Ishikawa (cell line): ENCODE measurements around the gene CD36.

Experiments
- CEBPB ChIP-seq: IDR thresholded peaks from 2 replicates; pipeline ENCODE4 v1.6.1; 2012
- CREB1 ChIP-seq: IDR thresholded peaks from 2 replicates; pipeline ENCODE4 v1.6.1; 2012; ENCODE audit warnings: low read depth
- EGR1 ChIP-seq: IDR thresholded peaks from 2 replicates; pipeline ENCODE4 v1.6.1; 2012
- EP300 ChIP-seq: IDR thresholded peaks from 2 replicates; pipeline ENCODE4 v1.6.1; 2012; ENCODE audit warnings: borderline replicate concordance
- FOXM1 ChIP-seq: IDR thresholded peaks from 2 replicates; pipeline ENCODE4 v1.6.1; 2012; ENCODE audit warnings: low read depth, borderline replicate concordance
- NFIC ChIP-seq: IDR thresholded peaks from 2 replicates; pipeline ENCODE4 v1.6.1; 2012
- RAD21 ChIP-seq: IDR thresholded peaks from 2 replicates; pipeline ENCODE4 v1.6.1; 2012; ENCODE audit warnings: low read depth
- TAF1 ChIP-seq: IDR thresholded peaks from 2 replicates; pipeline ENCODE4 v1.6.1; 2012; ENCODE audit warnings: low read depth, mild to moderate bottlenecking
- TCF12 ChIP-seq: IDR thresholded peaks from 2 replicates; pipeline ENCODE4 v1.6.1; 2012; ENCODE audit warnings: low read depth
- TEAD4 ChIP-seq: IDR thresholded peaks from 2 replicates; pipeline ENCODE4 v1.6.1; 2012
- YY1 ChIP-seq: IDR thresholded peaks from 2 replicates; pipeline ENCODE4 v1.6.1; 2012; ENCODE audit warnings: low read depth
- ZBTB7A ChIP-seq: IDR thresholded peaks from 2 replicates; pipeline ENCODE4 v1.6.1; 2012; ENCODE audit warnings: low read depth
- TF ChIP-seq, protein P1 (sequence below): IDR thresholded peaks from 2 replicates; pipeline ENCODE4 v1.6.1; 2012
- TF ChIP-seq, protein P2 (sequence below): IDR thresholded peaks from 2 replicates; pipeline ENCODE4 v1.6.1; 2012
- TF ChIP-seq, protein P3 (sequence below): IDR thresholded peaks from 2 replicates; pipeline ENCODE4 v1.6.1; 2012; ENCODE audit warnings: low read depth, mild to moderate bottlenecking

CD36 gene

DNA sequence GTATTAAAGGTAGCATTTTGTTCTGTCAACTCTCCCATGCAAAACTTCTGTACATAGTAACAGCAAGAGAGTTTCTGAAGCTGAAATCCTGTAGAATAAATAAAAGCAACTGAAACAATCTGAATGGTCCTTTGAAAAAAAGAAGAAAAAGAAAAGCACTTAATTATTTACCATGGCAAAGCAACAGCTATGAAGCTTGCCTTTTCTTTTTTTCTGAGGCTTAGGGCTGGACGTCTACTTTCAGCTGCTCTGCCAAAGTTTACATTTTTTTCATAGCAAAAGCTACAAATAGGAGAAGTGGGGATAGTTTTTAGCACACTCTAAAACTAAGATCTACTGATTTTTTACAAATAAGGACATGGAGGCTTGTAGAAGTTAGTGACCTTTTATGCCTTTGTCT is 31.3 kb upstream of the CD36 start:
- no peak for TF ChIP-seq NFIC

DNA sequence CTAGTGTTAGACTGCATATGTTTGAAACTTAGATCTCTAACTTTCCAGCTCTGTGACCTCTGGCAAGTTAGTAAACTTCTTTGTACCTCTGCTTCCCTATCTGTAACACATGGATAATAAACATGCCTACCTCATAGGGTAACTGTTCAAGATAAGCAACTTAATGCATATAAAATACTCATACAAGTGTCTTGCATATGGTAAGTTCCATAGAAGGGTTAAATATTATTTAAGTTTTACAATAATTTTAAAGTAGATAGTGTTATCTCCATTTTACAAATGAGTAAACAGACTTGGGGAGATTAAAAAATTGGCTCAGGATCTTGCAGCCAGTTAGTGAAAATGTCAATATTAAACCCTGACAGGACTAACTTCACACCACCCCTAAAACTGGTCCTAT is 30.1 kb upstream of the CD36 start:
- TF ChIP-seq FOXM1 = no peak
- TF ChIP-seq, protein P1, sequence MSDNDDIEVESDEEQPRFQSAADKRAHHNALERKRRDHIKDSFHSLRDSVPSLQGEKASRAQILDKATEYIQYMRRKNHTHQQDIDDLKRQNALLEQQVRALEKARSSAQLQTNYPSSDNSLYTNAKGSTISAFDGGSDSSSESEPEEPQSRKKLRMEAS = no peak
- no peak for TF ChIP-seq EP300
- TF ChIP-seq TCF12 = no peak
- TF ChIP-seq CREB1 = no peak
- TF ChIP-seq EGR1 = no peak
- TF ChIP-seq RAD21 = no peak
- TF ChIP-seq NFIC = no peak
- no peak for TF ChIP-seq TEAD4
- TF ChIP-seq, protein P2, sequence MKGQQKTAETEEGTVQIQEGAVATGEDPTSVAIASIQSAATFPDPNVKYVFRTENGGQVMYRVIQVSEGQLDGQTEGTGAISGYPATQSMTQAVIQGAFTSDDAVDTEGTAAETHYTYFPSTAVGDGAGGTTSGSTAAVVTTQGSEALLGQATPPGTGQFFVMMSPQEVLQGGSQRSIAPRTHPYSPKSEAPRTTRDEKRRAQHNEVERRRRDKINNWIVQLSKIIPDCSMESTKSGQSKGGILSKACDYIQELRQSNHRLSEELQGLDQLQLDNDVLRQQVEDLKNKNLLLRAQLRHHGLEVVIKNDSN = no peak
- TF ChIP-seq, protein P3, sequence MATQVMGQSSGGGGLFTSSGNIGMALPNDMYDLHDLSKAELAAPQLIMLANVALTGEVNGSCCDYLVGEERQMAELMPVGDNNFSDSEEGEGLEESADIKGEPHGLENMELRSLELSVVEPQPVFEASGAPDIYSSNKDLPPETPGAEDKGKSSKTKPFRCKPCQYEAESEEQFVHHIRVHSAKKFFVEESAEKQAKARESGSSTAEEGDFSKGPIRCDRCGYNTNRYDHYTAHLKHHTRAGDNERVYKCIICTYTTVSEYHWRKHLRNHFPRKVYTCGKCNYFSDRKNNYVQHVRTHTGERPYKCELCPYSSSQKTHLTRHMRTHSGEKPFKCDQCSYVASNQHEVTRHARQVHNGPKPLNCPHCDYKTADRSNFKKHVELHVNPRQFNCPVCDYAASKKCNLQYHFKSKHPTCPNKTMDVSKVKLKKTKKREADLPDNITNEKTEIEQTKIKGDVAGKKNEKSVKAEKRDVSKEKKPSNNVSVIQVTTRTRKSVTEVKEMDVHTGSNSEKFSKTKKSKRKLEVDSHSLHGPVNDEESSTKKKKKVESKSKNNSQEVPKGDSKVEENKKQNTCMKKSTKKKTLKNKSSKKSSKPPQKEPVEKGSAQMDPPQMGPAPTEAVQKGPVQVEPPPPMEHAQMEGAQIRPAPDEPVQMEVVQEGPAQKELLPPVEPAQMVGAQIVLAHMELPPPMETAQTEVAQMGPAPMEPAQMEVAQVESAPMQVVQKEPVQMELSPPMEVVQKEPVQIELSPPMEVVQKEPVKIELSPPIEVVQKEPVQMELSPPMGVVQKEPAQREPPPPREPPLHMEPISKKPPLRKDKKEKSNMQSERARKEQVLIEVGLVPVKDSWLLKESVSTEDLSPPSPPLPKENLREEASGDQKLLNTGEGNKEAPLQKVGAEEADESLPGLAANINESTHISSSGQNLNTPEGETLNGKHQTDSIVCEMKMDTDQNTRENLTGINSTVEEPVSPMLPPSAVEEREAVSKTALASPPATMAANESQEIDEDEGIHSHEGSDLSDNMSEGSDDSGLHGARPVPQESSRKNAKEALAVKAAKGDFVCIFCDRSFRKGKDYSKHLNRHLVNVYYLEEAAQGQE = no peak
- no peak for TF ChIP-seq ZBTB7A
- TF ChIP-seq TAF1 = no peak
- TF ChIP-seq YY1 = no peak
- TF ChIP-seq CEBPB = no peak

DNA sequence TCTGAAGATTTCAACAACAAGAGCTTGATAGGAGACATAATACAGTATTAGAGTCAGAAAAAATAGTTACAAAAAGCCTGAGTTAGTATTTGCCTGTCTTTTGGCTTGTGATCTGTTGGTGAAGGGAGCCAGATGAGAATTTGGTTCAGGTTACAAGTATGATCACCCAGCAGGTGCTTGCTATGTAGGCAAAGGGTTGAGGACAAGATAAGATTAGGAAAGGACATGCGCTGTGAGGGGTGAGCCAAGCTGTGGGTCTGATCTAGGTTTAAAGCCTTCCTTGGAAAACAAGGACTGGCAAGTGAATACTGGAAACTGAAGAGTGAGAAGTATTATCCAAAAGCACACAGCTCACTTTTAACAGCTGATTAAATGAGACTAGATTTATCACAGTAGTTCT is 28.7 kb upstream of the CD36 start:
- TF ChIP-seq NFIC (no peak), EGR1 (no peak)
- TF ChIP-seq, protein P1 = no peak

DNA sequence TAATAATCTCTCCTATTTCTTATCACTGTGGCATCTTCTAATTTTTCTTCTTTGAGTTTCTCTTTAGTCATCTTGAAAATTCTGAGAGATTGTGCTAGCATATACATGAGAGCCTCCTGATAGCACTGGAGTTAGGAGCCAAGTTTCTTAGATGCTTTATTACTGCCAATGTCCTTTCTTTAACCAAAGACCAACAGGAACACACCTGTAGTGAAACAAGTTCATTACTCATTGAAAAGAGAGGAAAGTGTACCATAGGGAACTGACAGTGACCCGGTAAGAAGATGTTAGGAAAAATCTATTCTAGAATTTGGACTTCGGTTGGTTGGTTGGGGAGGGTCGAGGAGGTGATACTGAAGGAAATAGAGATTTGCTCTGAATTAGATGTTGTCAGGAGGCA is 27.1 kb upstream of the CD36 start:
- TF ChIP-seq ZBTB7A (no peak), YY1 (no peak), RAD21 (no peak), TEAD4 (no peak), EGR1 (no peak), TAF1 (no peak), NFIC (no peak), FOXM1 (no peak)
- TF ChIP-seq, protein P2 = no peak

DNA sequence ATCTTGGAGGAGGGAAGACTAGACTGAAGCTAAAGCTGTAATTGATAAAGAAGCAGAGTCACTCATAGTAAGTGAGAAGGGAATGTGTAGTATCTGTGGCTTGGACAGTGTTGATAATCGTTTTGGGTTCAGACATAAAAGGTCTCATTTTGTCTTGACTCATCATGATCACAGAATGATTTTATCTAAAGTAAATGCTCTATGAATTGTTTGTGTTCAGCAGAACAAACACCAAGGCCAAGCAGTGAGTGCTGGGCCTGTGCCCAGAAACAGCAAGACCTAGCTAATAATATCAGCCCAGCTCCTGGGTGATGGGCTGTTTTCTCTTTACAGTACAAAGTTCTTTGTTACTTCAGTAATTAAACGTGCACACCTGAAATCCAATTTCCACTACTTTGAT is 26.7 kb upstream of the CD36 start:
- TF ChIP-seq, protein P3 = no peak
- TF ChIP-seq, protein P2 = no peak

DNA sequence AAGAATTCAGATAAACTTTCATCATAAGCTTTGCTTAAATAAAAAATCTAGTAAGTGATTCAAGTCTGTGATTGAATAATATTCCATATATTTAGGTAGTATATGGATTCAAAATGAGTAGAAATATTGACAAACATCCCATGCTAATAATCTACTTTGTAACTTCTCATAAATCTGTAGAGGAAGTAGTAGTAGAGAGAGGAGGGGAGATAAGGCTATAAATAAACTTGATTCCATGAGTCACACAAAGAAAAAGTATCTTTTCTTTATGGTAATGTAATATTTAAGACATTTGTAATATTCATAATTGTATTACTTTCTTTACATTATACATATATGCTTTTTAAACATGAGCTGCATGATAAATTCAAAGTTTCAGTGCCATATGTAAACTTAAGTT is 25.6 kb upstream of the CD36 start:
- TF ChIP-seq EGR1 = no peak
- TF ChIP-seq, protein P1 = no peak
- no peak for TF ChIP-seq YY1
- no peak for TF ChIP-seq FOXM1
- no peak for TF ChIP-seq TAF1
- TF ChIP-seq EP300 = no peak
- TF ChIP-seq CREB1 = no peak

DNA sequence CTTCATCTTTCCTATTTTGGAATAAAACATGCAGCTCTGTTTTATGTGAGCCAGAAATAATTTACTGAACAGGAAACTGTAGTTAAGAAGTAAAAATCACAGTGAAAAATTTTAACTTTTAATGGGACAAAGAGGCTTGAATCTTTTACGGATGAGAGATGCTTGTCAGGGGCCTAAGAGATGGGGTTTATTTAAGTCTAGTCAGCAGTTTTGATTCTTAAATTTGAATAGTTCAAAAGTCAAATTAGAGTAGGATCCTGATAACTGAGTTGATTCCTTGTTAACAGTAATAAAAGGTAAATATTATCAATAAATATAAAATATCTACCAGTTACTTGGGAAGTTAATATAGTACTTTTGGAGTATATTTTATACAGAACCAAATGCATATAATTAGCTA is 24.9 kb upstream of the CD36 start:
- no peak for TF ChIP-seq YY1
- no peak for TF ChIP-seq EGR1
- no peak for TF ChIP-seq FOXM1
- TF ChIP-seq RAD21 = no peak
- no peak for TF ChIP-seq TCF12
- TF ChIP-seq TEAD4 = no peak
- no peak for TF ChIP-seq NFIC
- TF ChIP-seq, protein P2 = no peak
- TF ChIP-seq, protein P3 = no peak
- TF ChIP-seq TAF1 = no peak
- no peak for TF ChIP-seq CREB1
- no peak for TF ChIP-seq CEBPB
- TF ChIP-seq ZBTB7A = no peak
- TF ChIP-seq, protein P1 = no peak
- no peak for TF ChIP-seq EP300
